GM12878 (cell line): ENCODE results near the gene XPNPEP1. TPM values are rescaled to one million over a fixed set of nuclear protein-coding genes. Genes with fewer than 3 reads are reported as not detected.
A peak's percentile ranks its signal among the peaks of the same experiment; 100 is the strongest.

Experiments
- CEBPB ChIP-seq, 2 experiments: fragments of 150-350 bp in 1 of 2; IDR thresholded peaks; 2 replicates each; pipeline ENCODE4 v1.6.1; 2012 to 2014; ENCODE audit warnings: low read depth in 2 of 2, low read length in 2 of 2, borderline replicate concordance in 1 of 2, inconsistent platforms in 1 of 2
- CTCF ChIP-seq, 3 experiments: IDR thresholded peaks in 2 of 3; conservative IDR thresholded peaks in 1 of 3; 2 replicates each; pipeline ENCODE4 v1.5.1; 2011; ENCODE audit warnings: low read depth in 3 of 3, low read length in 3 of 3, mild to moderate bottlenecking in 3 of 3, control low read depth in 2 of 3, moderate library complexity in 2 of 3, inconsistent platforms in 1 of 3, mixed read lengths in 1 of 3; ENCODE audit not compliant: control insufficient read depth in 2 of 3, insufficient read depth in 1 of 3; ENCODE audit errors: extremely low read depth in 1 of 3
- E2F4 ChIP-seq: IDR thresholded peaks from 2 replicates; pipeline ENCODE4 v1.6.1; 2012; ENCODE audit warnings: low read depth, low read length, improper control_type of control experiment
- HDAC2 ChIP-seq: fragments of 200-600 bp; sonication (generic); IDR thresholded peaks from 2 replicates; pipeline ENCODE4 v1.6.1; 2017
- HSF1 ChIP-seq: fragments of 150-350 bp; IDR thresholded peaks from 2 replicates; pipeline ENCODE4 v1.6.1; 2014; ENCODE audit warnings: mild to moderate bottlenecking, low read depth, low read length
- MTA2 ChIP-seq: fragments of 450-650 bp; IDR thresholded peaks from 2 replicates; pipeline ENCODE4 v1.6.1; 2016; ENCODE audit warnings: low read depth, mild to moderate bottlenecking, moderate library complexity
- MTA3 ChIP-seq: IDR thresholded peaks from 2 replicates; pipeline ENCODE4 v1.6.1; 2012; ENCODE audit warnings: low read length, inconsistent platforms, borderline replicate concordance
- RAD21 ChIP-seq: IDR thresholded peaks from 2 replicates; pipeline ENCODE4 v1.6.1; 2011; ENCODE audit warnings: mild to moderate bottlenecking, low read depth, low read length, moderate library complexity; ENCODE audit not compliant: insufficient read depth
- TAF1 ChIP-seq: IDR thresholded peaks from 2 replicates; pipeline ENCODE4 v1.6.1; 2011; ENCODE audit warnings: mild to moderate bottlenecking, low read depth, low read length, borderline replicate concordance
- WRNIP1 ChIP-seq: IDR thresholded peaks from 2 replicates; pipeline ENCODE4 v1.6.1; 2011; ENCODE audit warnings: low read depth, low read length, improper control_type of control experiment, borderline replicate concordance
- ZNF274 ChIP-seq: IDR thresholded peaks from one replicate; pipeline ENCODE4 v1.8.0; 2011; ENCODE audit not compliant: insufficient read length, insufficient read depth
- ZNF687 ChIP-seq: fragments of 450-650 bp; IDR thresholded peaks from 2 replicates; pipeline ENCODE4 v1.6.1; 2017; ENCODE audit warnings: mild to moderate bottlenecking, moderate library complexity
- polyA plus RNA-seq, 11 experiments: library from polyadenylated mRNA; depleted of rRNA in 4 of 11; unstranded in 6 of 11; stranded (reverse) in 5 of 11; fragments of >200 nt; fragmentation: Nextera tagmentation in 4 of 11; fragmentation: Illumina TruSeq in 1 of 11; extraction: Ambion mirVana in 4 of 11; extraction: Trizol in 1 of 11; gene quantifications; 1 replicate in 1 of 11; 2 replicates in 10 of 11; pipeline versions ENCODE4 v1.2.1 to v1.2.3, GENCODE V29; 2011 to 2016; ENCODE audit warnings: inconsistent platforms in 2 of 11, missing spikeins in 2 of 11, low read depth in 1 of 11
- total RNA-seq, 4 experiments: library from RNA; depleted of rRNA in 3 of 4; stranded (reverse); fragments of >200 nt in 3 of 4; fragmentation: Illumina TruSeq in 1 of 4; extraction: Trizol in 1 of 4; gene quantifications; 2 replicates each; pipeline versions ENCODE4 v1.2.1 to v1.2.3, GENCODE V29; 2013 to 2021

The XPNPEP1 gene
- total and polyA plus RNA-seq, 10 of the 15 experiments (the other 5 are each of a cell fraction or from before 2014, with no cell fraction given), result 22.7 to 108 (median 43.5) TPM

GRCh38 chr10:109914966-109915365 lies 8.3 kb downstream of the XPNPEP1 start (continued):
- no peak for TF ChIP-seq CTCF (IDR thresholded peaks at IDR 0.05 in 2 of 3, conservative IDR thresholded peaks at IDR 0.05 in 1 of 3; ENCODE audit: control insufficient read depth in 2 of 3, extremely low read depth in 1 of 3, insufficient read depth in 1 of 3, low read depth in 3 of 3, low read length in 3 of 3)
- TF ChIP-seq HDAC2, result no peak
- no peak for TF ChIP-seq RAD21
- no peak for TF ChIP-seq HSF1
- no peak for TF ChIP-seq MTA3
- no peak for TF ChIP-seq TAF1
- TF ChIP-seq MTA2, result 0 out of 2 replicates have a peak, but pooled peaks have one; percentile 40
- TF ChIP-seq ZNF274, result no peak
- no peak for TF ChIP-seq WRNIP1
- TF ChIP-seq E2F4, result no peak
- no peak for TF ChIP-seq CEBPB (IDR thresholded peaks at IDR 0.05; ENCODE audit: borderline replicate concordance in 1 of 2, low read depth in 2 of 2, low read length in 2 of 2)
- peak; percentile 44; the same call in 1 of the 2 replicates for TF ChIP-seq ZNF687
